D341Med (cell line): ENCODE data around the gene GPR17.

Source experiments
- DNase-seq: peaks from one replicate; pipeline ENCODE4 v3.0.0; 2012; ENCODE audit warnings: low spot score

Gene GPR17

DNA sequence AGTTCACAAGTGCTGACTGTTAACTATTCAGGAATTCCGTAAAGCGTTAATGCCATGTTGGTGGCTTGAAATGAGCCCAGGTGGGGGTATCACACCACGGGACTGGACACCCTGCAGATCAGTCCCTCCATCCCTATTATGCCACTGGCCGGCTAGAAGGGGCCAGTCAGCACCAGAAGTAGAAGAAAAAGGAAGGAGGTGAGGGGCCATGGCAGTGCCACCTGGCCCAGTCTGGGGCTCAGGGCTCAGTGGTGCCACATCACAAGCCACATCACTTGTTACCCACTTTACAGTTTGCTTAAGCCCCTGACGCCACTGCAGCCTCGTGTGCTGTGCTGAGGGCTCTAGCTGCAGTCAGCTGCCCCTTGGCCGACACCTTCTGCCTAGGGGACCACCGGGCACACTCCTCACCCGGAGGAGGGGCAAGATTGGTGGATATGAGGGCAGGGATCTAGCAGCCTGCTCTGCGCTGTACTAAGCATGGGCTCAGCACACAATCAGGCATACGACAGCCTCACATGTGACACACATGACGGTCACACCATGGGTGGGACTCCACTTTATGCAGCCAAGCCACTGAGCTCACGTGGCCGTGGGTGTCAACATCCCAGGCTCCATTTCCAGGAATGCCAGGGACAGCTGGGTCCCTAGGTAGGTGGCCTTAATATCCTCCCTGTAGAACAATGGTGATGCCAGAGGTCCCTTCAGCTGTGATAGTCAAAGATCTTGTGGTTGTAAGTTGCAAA lies 25.8 kb downstream of the GPR17 start:
- DNase-seq, result peak; percentile 7

GRCh38 chr2:127672341-127673224 lies 26.6 kb downstream of the GPR17 start:
- DNase-seq, result peak; percentile 12

DNA sequence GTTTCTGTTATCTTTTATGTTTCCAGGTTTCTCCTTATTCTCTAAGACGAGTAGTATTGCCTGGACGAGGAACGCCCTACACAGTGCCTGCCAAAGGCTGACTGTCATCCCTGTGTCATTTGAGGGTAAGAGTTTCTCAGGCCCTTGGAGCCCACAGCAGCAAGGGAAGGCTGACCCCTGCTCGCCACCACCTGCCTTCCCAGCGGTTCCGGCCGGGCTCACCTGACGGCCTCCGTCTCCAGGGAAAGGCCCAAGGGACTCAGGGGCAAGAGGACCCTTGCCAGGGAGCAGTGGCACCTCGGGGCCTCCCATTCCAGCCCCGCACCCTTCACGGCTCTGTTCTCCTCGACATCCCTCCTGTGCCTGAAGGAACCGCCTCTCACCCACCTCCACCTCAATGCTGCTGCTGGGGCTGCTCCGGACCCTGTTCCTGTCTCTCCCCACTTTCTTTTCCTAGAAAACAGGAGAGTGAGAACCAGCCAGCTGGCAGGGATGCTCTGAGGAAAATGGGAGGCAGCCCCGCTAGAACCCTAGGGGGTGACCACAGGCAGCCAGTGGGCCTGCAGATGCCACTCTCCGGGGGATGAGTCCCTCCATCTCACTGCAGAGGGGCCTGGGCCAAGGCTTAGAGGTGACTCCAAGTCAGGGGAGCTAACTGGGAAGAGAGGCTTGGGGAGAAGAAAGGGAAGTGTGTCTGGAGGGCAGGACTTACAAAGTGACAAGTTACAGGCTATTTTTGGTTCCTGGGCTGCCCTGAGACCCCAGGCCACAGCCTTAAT lies 27.5 kb downstream of the GPR17 start:
- peak; percentile 25 for DNase-seq

GRCh38 chr2:127674241-127675209 lies 28.6 kb downstream of the GPR17 start:
- peak; percentile 82 for DNase-seq

GRCh38 chr2:127675331-127676261 lies 29.6 kb downstream of the GPR17 start, which contains the start of gene LIMS2:
LIMS2 (minus strand) TSS chr2:127675530; CDS start chr2:127675024, 506 bp downstream.
- peak; percentile 61 for DNase-seq

DNA sequence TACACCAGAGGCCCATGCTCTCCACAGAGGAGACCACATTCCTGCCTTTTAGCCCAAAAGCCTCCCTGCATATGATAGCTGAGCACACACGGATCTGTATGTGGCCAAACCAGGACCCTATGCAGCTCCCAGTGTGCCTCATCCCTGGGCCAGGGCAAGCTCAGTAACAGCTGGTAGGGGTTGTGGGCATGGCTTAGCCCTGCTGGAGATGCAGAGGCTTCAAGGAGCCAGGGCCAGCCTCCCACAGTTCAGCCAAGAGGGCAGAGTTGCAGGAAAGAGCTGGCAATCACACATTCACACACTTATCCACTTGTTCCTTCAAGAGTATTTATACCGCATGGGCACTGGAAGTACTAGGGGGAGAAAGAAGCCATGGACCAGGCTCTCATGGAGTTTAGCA lies 31.0 kb downstream of the GPR17 start:
- DNase-seq, result peak; percentile 19

GRCh38 chr2:127678531-127678930 lies 32.6 kb downstream of the GPR17 start:
- DNase-seq, result no peak

GRCh38 chr2:127678991-127679390 lies 33.0 kb downstream of the GPR17 start:
- no peak for DNase-seq

- peak; percentile 22 for DNase-seq
Observed at GRCh38 chr2:127679680-127680361, 33.9 kb downstream of the GPR17 start.

GRCh38 chr2:127680706-127681287 lies 34.8 kb downstream of the GPR17 start:
- DNase-seq, result no peak

GRCh38 chr2:127681288-127681804 lies 35.4 kb downstream of the GPR17 start:
- peak; percentile 25 for DNase-seq

GRCh38 chr2:127681976-127682857 lies 36.3 kb downstream of the GPR17 start:
- DNase-seq, result peak; percentile 8

GRCh38 chr2:127683056-127683455 lies 37.1 kb downstream of the GPR17 start:
- no peak for DNase-seq

- DNase-seq, result peak; percentile 22
Observed at GRCh38 chr2:127683757-127684156, 37.8 kb downstream of the GPR17 start.

DNA sequence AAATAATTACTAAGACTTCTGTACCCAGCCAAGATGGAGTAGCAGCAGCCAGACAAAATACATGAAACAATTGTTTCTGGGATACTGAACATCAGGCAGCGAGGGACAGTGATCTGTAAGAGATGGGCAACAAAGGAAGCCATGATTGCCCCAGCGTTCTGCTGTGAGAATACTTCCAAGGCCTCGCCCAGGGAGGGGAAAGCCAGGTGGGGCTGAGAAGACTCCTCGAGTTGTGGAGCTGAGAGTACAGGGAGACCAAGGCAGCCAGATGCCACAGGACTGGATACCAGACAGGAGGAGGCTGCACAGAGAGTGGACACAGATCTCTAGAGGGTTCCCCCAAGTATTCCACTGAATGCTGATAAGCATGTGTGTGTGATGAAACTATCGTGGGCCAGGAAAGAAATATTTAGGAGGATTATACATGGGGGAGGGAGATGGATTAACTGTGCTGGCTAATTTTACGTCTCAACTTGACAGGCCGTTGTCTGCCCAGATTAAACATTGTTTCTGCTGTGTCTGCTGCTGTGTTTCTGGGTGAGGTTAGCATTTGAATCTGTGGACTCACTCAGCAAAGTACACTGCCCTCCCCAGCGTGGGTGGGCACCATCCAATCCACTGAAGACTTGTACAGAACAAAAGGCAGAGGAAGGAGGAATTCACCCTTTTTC lies 39.6 kb downstream of the GPR17 start:
- DNase-seq, result peak; percentile 44

DNA sequence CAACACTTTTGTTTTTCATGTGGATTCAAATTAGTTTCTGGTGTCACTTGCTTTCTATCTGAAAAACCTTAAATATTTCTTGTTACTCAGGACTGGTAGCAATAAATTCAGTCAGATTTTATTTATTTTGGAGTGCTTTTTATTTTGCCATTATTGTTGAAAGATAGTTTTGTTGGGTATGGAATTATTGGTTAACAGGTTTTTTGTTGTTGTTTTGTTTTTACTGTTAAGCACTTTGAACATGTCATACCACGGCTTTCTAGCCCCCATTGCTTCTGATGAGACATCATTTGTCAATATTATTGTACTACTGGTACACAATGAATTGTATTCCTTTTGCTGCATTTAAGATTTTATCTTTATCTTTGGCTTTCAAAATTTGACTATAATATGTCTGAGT lies 42.5 kb downstream of the GPR17 start:
- no peak for DNase-seq

- no peak for DNase-seq
Observed at GRCh38 chr2:127690696-127691095, 44.7 kb downstream of the GPR17 start.
